GM23338 (cell line): Measurements from ENCODE around the gene CHST11. TPM values are rescaled to one million over a fixed set of nuclear protein-coding genes. Genes with fewer than 3 reads are reported as not detected.
A peak's percentile ranks its signal among the peaks of the same experiment; 100 is the strongest.

Experiments used
- ATAC-seq: fragments of 200-7000 bp; cut with Tn5 transposase; 3 replicates; pipeline ENCODE4 v1.9.1; 2020
- DNase-seq: peaks from one replicate; pipeline ENCODE4 v3.0.0-alpha.2; 2015; ENCODE audit warnings: low spot score
- H2AFZ ChIP-seq: fragments of 200-600 bp; sonication (generic); 2 replicates; pipeline ENCODE4 v1.8.0; 2016; ENCODE audit warnings: antibody characterized with exemption, mild to moderate bottlenecking, moderate library complexity
- H3F3A ChIP-seq: fragments of 200-600 bp; sonication (generic); replicated peaks from 2 replicates; pipeline ENCODE4 v1.8.0; 2017; ENCODE audit warnings: antibody characterized with exemption, mixed run types, low read depth
- H3K27ac ChIP-seq: fragments of 200-600 bp; sonication (generic); 2 replicates; pipeline ENCODE4 v1.6.1; 2016; ENCODE audit warnings: low read depth
- H3K27me3 ChIP-seq: fragments of 200-600 bp; sonication (generic); 2 replicates; pipeline ENCODE4 v1.8.0; 2016; ENCODE audit warnings: mild to moderate bottlenecking, mixed run types, moderate library complexity; ENCODE audit not compliant: insufficient read depth
- H3K36me3 ChIP-seq: fragments of 200-600 bp; sonication (generic); 2 replicates; pipeline ENCODE4 v1.8.0; 2016; ENCODE audit warnings: mild to moderate bottlenecking; ENCODE audit not compliant: insufficient read depth
- H3K4me1 ChIP-seq: fragments of 200-600 bp; sonication (generic); 2 replicates; pipeline ENCODE4 v1.8.0; 2016; ENCODE audit warnings: mild to moderate bottlenecking, moderate library complexity; ENCODE audit not compliant: insufficient read depth
- H3K4me2 ChIP-seq: fragments of 200-600 bp; sonication (generic); 2 replicates; pipeline ENCODE4 v1.7.1; 2017; ENCODE audit warnings: mixed run types
- H3K4me3 ChIP-seq: fragments of 200-600 bp; sonication (generic); 2 replicates; pipeline ENCODE4 v1.6.1; 2016; ENCODE audit warnings: mixed run types
- H3K79me2 ChIP-seq: fragments of 200-600 bp; sonication (generic); replicated peaks from 2 replicates; pipeline ENCODE4 v1.8.0; 2017; ENCODE audit warnings: mild to moderate bottlenecking; ENCODE audit not compliant: insufficient read depth
- H3K9me2 ChIP-seq: fragments of 200-600 bp; sonication (generic); 2 replicates; pipeline ENCODE4 v1.8.0; 2017; ENCODE audit not compliant: insufficient read depth
- H4K20me1 ChIP-seq: fragments of 200-600 bp; sonication (generic); replicated peaks from 2 replicates; pipeline ENCODE4 v1.8.0; 2017; ENCODE audit warnings: mild to moderate bottlenecking; ENCODE audit not compliant: insufficient read depth
- H3K27ac Mint-ChIP-seq: 2 replicates; pipeline ENCODE4 v1.8.0; 2020; ENCODE audit warnings: inconsistent platforms, mild to moderate bottlenecking, moderate library complexity, mixed read lengths
- H3K27me3 Mint-ChIP-seq: 3 replicates; pipeline ENCODE4 v1.8.0; 2022; ENCODE audit warnings: low read depth, mild to moderate bottlenecking, moderate library complexity, mixed read lengths, inconsistent platforms; ENCODE audit not compliant: insufficient read depth, poor library complexity
- H3K36me3 Mint-ChIP-seq: 3 replicates; pipeline ENCODE4 v1.8.0; 2021; ENCODE audit warnings: low read depth, mild to moderate bottlenecking, inconsistent platforms, moderate library complexity, mixed read lengths
- H3K4me1 Mint-ChIP-seq: 3 replicates; pipeline ENCODE4 v1.8.0; 2020; ENCODE audit warnings: mild to moderate bottlenecking, inconsistent platforms, mixed read lengths
- H3K4me3 Mint-ChIP-seq: 3 replicates; pipeline ENCODE4 v1.8.0; 2021; ENCODE audit warnings: moderate library complexity, mild to moderate bottlenecking, inconsistent platforms, mixed read lengths
- H3K9me3 Mint-ChIP-seq: 3 replicates; pipeline ENCODE4 v1.8.0; 2020; ENCODE audit warnings: moderate library complexity, mild to moderate bottlenecking, inconsistent platforms, mixed read lengths
- CREB1 ChIP-seq: fragments of 250-450 bp; sonication (Bioruptor Pico); IDR thresholded peaks from 2 replicates; pipeline ENCODE4 v1.5.0; 2020; ENCODE audit warnings: low read depth, mild to moderate bottlenecking, moderate library complexity
- CTCF ChIP-seq, 2 experiments: fragments of 200-600 bp in 1 of 2; sonication (generic) in 1 of 2; conservative IDR thresholded peaks; 2 replicates each; pipeline versions ENCODE4 v1.5.1 to v1.6.1; 2016 to 2017; ENCODE audit warnings: antibody characterized with exemption in 2 of 2, low read depth in 2 of 2, mild to moderate bottlenecking in 2 of 2, moderate library complexity in 1 of 2
- ETS1 ChIP-seq: IDR thresholded peaks from 2 replicates; pipeline ENCODE4 v1.6.1; 2016; ENCODE audit warnings: antibody characterized with exemption
- EZH2 ChIP-seq: fragments of 200-600 bp; sonication (generic); IDR thresholded peaks from one replicate; pipeline ENCODE4 v1.8.0; 2017; ENCODE audit warnings: antibody characterized with exemption, mild to moderate bottlenecking, low read depth; ENCODE audit not compliant: unreplicated experiment
- EZH2phosphoT487 ChIP-seq: fragments of 200-600 bp; sonication (generic); IDR thresholded peaks from one replicate; pipeline ENCODE4 v1.8.1; 2018; ENCODE audit warnings: antibody characterized with exemption; ENCODE audit not compliant: unreplicated experiment
- JUNB ChIP-seq: IDR thresholded peaks from one replicate; pipeline ENCODE4 v1.6.1; 2016; ENCODE audit warnings: antibody characterized with exemption; ENCODE audit not compliant: unreplicated experiment
- NANOG ChIP-seq: IDR thresholded peaks from 2 replicates; pipeline ENCODE4 v1.6.1; 2016; ENCODE audit warnings: antibody characterized with exemption, borderline replicate concordance
- POLR2AphosphoS5 ChIP-seq: IDR thresholded peaks from 2 replicates; pipeline ENCODE4 v1.6.1; 2016; ENCODE audit warnings: antibody characterized with exemption, low read depth
- STAT1 ChIP-seq: IDR thresholded peaks from one replicate; pipeline ENCODE4 v1.6.1; 2016; ENCODE audit warnings: antibody characterized with exemption; ENCODE audit not compliant: unreplicated experiment
- ZNF114 ChIP-seq: fragments of 250-450 bp; sonication (Bioruptor Pico); IDR thresholded peaks from 2 replicates; pipeline ENCODE4 v1.5.0; 2020; ENCODE audit warnings: mild to moderate bottlenecking, moderate library complexity
- ZNF331 ChIP-seq: fragments of 250-450 bp; sonication (Bioruptor Pico); IDR thresholded peaks from 2 replicates; pipeline ENCODE4 v1.5.0; 2020; ENCODE audit warnings: low read depth, mild to moderate bottlenecking, moderate library complexity
- ZNF462 ChIP-seq: fragments of 250-450 bp; sonication (Bioruptor Pico); IDR thresholded peaks from 2 replicates; pipeline ENCODE4 v1.5.0; 2020; ENCODE audit warnings: mild to moderate bottlenecking, moderate library complexity
- polyA plus RNA-seq: library from polyadenylated mRNA; unstranded; fragments of >200 nt; fragmentation: Nextera tagmentation; extraction: Ambion mirVana; gene quantifications from 2 replicates; pipeline ENCODE4 v1.2.1, GENCODE V29; 2016
- total RNA-seq: library from RNA; depleted of rRNA; stranded (reverse); fragments of >200 nt; shearing (Covaris generic); gene quantifications from 2 replicates; pipeline ENCODE4 v1.2.3, GENCODE V29; 2014

The CHST11 gene
- total and polyA plus RNA-seq, 2 experiments from 2014 or later: 7.7 to 25.7 TPM

GRCh38 chr12:104669089-104669721 is 212.5 kb downstream of the CHST11 start:
- TF ChIP-seq STAT1: no peak
- peak; percentile 40 to 53 for TF ChIP-seq CTCF (conservative IDR thresholded peaks at IDR 0.05; ENCODE audit: low read depth in 2 of 2)
- Histone ChIP-seq H3K4me1 (peaks cover 12% of the 10 kb centered on the region), H3K36me3 (no peaks in the 10 kb centered on the region), H3K4me2 (no peak overlapping the region), H3K27me3 (no peaks in the 10 kb centered on the region), H3K79me2 (no peaks in the 10 kb centered on the region), H3K4me3 (no peak overlapping the region), H4K20me1 (peaks cover 4% of the 10 kb centered on the region; the same call in 1 of the 2 replicates), H3F3A (no peaks in the 10 kb centered on the region), H2AFZ (no peak overlapping the region), H3K27ac (peak overlapping the region; percentile 10; the same call in 1 of the 2 replicates), H3K9me2 (no peaks in the 10 kb centered on the region)
- Mint-ChIP-seq H3K36me3 (no peaks in the 10 kb centered on the region), H3K4me3 (no peak overlapping the region), H3K9me3 (no peaks in the 10 kb centered on the region), H3K27ac (no peak overlapping the region), H3K27me3 (peaks cover 2% of the 10 kb centered on the region), H3K4me1 (peaks cover 29% of the 10 kb centered on the region)
- ATAC-seq (peak; percentile 65), DNase-seq (peak; percentile 40)

GRCh38 chr12:104669851-104670337 is 213.1 kb downstream of the CHST11 start:
- no peaks in the 10 kb centered on the region for H3F3A ChIP-seq
- peaks cover 29% of the 10 kb centered on the region for H3K4me1 Mint-ChIP-seq
- no peak overlapping the region for H3K4me3 ChIP-seq
- H3K27ac Mint-ChIP-seq: no peak overlapping the region
- peaks cover 4% of the 10 kb centered on the region; the same call in 1 of the 2 replicates for H4K20me1 ChIP-seq
- no peaks in the 10 kb centered on the region for H3K79me2 ChIP-seq
- H3K36me3 Mint-ChIP-seq: no peaks in the 10 kb centered on the region
- no peaks in the 10 kb centered on the region for H3K27me3 ChIP-seq
- H3K4me2 ChIP-seq: no peak overlapping the region
- ATAC-seq: peak; percentile 16; the same call in 2 of the 3 replicates
- no peaks in the 10 kb centered on the region for H3K9me2 ChIP-seq
- H3K27ac ChIP-seq: peak overlapping the region; percentile 10; the same call in 1 of the 2 replicates
- DNase-seq: no peak
- no peak overlapping the region for H2AFZ ChIP-seq
- peaks cover 12% of the 10 kb centered on the region for H3K4me1 ChIP-seq
- peaks cover 2% of the 10 kb centered on the region for H3K27me3 Mint-ChIP-seq
- no peaks in the 10 kb centered on the region for H3K36me3 ChIP-seq
- H3K4me3 Mint-ChIP-seq: no peak overlapping the region
- H3K9me3 Mint-ChIP-seq: no peaks in the 10 kb centered on the region
- TF ChIP-seq JUNB (no peak), POLR2AphosphoS5 (no peak), ETS1 (no peak), STAT1 (no peak), CREB1 (CRISPR knock-in tag) (no peak), EZH2phosphoT487 (no peak), ZNF114 (no peak), ZNF462 (CRISPR knock-in tag) (no peak), EZH2 (no peak), NANOG (no peak), ZNF331 (CRISPR knock-in tag) (no peak)
